ENCODE data around the gene TNFRSF14. TPM values are rescaled to one million over a fixed set of nuclear protein-coding genes. Genes with fewer than 3 reads are reported as not detected.

TNFRSF14 gene
- total and polyA plus RNA-seq, 9 of the 15 experiments (the other 6 are each of a cell fraction or from before 2014, with no cell fraction given) = 0.11 to 2.3 (median 0.68) TPM; not detected in 2

DNA sequence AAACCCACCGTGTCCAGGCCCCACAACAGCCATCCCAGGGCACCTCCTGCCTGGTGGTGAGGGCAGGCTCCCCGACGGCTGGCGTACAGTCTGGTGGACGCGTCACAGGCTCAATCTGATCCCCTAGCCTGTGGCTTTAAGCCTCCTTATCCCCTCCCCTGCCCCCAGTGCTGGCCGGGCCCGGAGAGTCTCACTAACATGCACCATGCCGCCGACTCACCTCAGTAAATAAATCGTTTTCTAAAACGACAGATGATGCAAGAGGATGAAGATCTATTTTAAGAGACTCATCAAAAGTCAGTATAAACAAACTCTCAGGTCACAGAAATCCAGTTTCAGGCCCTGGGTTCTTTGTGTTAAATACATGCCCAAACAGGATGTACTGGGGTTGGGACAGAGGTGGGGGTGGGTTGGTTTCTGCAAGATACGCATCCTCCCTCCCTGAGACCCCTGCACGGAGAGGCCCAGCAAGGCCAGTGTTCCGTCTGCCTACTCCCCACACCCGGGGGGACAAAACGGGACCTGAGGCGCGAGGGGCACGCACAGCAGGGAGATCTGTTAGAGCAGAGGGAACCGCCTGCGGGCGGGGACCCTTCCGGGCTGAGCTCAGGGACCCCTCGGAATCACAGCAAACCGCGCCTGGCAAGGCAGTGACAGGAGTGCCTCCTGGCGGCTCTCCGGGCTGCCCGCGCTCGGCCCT is 32.8 kb upstream of the TNFRSF14 start (continued):
- TF ChIP-seq, protein P1, sequence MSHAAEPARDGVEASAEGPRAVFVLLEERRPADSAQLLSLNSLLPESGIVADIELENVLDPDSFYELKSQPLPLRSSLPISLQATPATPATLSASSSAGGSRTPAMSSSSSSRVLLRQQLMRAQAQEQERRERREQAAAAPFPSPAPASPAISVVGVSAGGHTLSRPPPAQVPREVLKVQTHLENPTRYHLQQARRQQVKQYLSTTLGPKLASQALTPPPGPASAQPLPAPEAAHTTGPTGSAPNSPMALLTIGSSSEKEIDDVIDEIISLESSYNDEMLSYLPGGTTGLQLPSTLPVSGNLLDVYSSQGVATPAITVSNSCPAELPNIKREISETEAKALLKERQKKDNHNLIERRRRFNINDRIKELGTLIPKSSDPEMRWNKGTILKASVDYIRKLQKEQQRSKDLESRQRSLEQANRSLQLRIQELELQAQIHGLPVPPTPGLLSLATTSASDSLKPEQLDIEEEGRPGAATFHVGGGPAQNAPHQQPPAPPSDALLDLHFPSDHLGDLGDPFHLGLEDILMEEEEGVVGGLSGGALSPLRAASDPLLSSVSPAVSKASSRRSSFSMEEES (CRISPR knock-in tag; IDR thresholded peaks at IDR 0.05) = no peak
- no peak for TF ChIP-seq ZNF3 (CRISPR knock-in tag; IDR thresholded peaks at IDR 0.05)
- no peak for TF ChIP-seq ZNF644 (tag; IDR thresholded peaks at IDR 0.05; ENCODE audit: low read depth)
- TF ChIP-seq, protein P2, sequence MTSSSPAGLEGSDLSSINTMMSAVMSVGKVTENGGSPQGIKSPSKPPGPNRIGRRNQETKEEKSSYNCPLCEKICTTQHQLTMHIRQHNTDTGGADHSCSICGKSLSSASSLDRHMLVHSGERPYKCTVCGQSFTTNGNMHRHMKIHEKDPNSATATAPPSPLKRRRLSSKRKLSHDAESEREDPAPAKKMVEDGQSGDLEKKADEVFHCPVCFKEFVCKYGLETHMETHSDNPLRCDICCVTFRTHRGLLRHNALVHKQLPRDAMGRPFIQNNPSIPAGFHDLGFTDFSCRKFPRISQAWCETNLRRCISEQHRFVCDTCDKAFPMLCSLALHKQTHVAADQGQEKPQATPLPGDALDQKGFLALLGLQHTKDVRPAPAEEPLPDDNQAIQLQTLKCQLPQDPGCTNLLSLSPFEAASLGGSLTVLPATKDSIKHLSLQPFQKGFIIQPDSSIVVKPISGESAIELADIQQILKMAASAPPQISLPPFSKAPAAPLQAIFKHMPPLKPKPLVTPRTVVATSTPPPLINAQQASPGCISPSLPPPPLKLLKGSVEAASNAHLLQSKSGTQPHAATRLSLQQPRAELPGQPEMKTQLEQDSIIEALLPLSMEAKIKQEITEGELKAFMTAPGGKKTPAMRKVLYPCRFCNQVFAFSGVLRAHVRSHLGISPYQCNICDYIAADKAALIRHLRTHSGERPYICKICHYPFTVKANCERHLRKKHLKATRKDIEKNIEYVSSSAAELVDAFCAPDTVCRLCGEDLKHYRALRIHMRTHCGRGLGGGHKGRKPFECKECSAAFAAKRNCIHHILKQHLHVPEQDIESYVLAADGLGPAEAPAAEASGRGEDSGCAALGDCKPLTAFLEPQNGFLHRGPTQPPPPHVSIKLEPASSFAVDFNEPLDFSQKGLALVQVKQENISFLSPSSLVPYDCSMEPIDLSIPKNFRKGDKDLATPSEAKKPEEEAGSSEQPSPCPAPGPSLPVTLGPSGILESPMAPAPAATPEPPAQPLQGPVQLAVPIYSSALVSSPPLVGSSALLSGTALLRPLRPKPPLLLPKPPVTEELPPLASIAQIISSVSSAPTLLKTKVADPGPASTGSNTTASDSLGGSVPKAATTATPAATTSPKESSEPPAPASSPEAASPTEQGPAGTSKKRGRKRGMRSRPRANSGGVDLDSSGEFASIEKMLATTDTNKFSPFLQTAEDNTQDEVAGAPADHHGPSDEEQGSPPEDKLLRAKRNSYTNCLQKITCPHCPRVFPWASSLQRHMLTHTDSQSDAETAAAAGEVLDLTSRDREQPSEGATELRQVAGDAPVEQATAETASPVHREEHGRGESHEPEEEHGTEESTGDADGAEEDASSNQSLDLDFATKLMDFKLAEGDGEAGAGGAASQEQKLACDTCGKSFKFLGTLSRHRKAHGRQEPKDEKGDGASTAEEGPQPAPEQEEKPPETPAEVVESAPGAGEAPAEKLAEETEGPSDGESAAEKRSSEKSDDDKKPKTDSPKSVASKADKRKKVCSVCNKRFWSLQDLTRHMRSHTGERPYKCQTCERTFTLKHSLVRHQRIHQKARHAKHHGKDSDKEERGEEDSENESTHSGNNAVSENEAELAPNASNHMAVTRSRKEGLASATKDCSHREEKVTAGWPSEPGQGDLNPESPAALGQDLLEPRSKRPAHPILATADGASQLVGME (CRISPR knock-in tag; IDR thresholded peaks at IDR 0.05) = no peak
- TF ChIP-seq CEBPG (CRISPR knock-in tag; IDR thresholded peaks at IDR 0.05) = no peak
- peak in 1 of 2 experiments; percentile 88; a peak in 2 of 4 replicates for TF ChIP-seq CEBPG (tag; conservative IDR thresholded peaks at IDR 0.05 in 1 of 2, IDR thresholded peaks at IDR 0.05 in 1 of 2)
- TF ChIP-seq HNRNPH1 (optimal IDR thresholded peaks at IDR 0.05; ENCODE audit: low read depth, low read length) = no peak
- no peak for TF ChIP-seq MBD2 (IDR thresholded peaks at IDR 0.05; ENCODE audit: borderline replicate concordance, low read depth)
